Bronchial smooth muscle cell (primary cell): Measurements from ENCODE around the gene MACROH2A2. TPM values are rescaled to one million over a fixed set of nuclear protein-coding genes. Genes with fewer than 3 reads are reported as not detected.

Experiments
- total RNA-seq: library from RNA; depleted of rRNA; stranded (reverse); fragments of >200 nt; gene quantifications from 2 replicates; pipeline ENCODE4 v1.2.1, GENCODE V29; 2014

Gene MACROH2A2
- total RNA-seq = 11.0 and 13.1 TPM in 2 replicates

DNA sequence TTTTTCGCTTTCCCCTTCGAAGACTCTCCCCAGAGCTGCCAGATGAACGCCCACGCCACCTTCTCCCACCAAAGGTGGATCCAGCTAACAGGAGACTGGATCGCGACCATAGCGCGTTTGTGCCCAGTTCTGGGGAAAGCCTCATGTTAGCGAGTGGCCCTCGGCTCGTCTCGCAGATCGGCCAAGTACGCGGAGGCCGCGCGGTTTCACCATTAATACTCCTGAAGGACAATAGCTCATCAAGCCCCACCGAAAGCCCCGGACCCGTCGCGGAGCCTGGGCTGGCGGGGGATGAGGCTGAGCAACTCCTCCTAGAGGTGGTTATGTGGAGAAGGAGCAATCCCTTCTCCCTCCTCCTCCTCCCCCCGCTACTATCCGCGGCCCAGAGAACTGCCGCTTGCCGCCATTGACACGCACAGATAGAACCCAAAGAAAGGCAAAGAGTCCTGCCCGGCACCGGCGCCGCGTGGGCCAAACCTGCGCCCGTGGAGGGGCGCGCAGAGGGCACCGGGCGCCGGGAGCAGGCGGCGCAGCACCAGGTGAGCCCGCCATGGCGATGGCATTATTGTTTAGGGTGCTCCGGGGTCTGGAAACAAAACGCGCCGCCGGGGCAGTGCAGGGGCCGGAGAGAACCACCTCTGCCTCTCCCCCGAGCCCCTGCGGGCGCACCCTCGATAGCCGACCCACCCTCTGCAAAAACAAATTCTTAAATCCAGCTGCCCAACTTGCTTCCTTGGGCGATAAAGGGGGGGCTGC lies at the start of gene MACROH2A2:
MACROH2A2 (plus strand) TSS at position 385 of the 756 bp plus-strand sequence. CDS start 22,813 bp downstream, outside the sequence.

DNA sequence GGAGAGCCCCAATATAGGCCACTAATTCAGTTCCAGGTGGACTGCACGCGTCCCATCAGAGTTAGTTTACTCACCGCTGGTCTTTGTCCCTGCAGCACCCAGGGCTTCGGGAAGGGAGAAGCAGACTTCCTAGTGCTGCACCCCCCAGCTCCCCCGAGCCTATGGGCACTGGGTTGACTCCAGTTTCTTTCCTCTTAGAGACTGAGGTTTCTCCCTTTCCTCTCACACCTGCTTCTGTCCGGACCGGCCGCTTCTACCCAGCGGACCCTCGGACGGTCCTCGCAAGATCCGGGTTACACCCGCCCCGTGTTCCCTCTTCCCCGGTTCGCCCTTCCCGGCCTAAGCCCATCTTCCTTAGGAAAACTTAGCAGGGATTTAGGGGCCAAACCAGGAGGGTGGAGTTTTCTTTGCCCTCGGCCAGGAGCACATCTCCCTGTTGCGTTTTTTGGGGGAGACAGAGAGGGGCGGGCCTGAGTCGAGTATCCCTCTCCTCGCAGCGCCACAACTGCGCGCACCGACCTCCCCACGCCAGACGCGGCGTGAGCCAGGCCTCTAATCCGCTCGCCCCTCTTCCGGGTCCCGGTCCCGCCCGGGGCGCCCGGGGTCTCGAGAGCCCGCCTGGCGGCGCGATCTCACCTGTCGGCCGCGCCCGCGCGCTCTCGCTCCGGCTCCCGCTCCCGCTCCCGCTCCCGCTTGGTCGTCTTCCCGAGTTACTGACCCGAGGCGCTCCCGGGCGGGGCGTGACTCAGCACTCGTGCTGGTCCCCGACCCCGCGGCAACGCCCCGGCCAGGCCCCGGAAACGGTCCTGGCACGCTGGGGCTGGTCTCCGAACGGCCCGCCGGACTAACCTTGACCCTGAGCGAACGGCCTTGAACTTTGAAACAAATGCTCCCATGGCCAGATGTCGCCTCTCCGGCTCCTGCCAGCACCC lies 79.7 kb downstream of the MACROH2A2 start, which contains the start of gene AIFM2:
AIFM2 (minus strand) TSS at position 728 of the 932 bp plus-strand sequence. CDS start 8,741 bp downstream, outside the sequence.

DNA sequence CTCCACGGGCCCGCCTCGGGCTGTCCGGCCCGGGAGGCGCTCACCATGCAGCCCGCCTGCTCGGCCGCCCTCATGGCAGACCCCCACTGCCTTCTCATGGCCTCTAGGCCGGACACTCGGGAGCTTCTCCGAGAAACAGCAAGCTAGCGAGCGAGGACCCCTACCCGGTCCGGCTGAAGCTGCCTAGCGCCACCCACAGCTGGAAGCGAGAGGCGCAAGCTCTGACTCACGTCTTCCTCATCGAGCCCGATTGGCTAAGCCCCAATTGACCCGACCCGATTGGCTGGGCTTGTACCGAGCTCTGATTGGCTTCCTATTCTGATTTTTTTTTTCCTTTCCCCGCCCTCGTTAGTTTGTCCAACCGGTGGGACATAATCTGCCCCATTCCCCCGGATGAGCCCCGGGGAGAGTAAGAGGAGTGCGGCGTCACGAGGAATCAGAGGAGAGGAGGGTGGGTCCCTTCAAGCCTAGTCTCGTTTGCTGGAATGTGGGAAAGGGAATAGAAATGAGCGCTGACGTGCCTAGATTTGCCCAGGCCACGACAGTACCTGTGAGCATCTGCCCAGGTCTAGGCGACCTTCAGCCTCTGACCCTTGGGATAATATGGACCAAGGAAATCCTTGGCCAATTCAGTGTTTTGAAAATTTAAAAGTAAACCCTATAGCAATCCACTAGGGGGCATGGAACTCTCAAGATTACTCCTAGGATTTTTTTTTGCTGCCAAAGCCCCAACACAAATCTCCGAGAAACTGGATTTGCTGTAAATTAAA lies 94.0 kb downstream of the MACROH2A2 start, which contains the start of gene TYSND1:
TYSND1 (minus strand) TSS at position 212 of the 770 bp plus-strand sequence; CDS start at position 98, 114 bp downstream.

Other genes with a start within 250 kb of the MACROH2A2 start
- 5.0 and 9.0 TPM in 2 replicates for gene AIFM2, start 80.0 kb downstream of the MACROH2A2 start, total RNA-seq
- gene TYSND1, start 93.9 kb downstream of the MACROH2A2 start, total RNA-seq = 4.9 and 9.8 TPM in 2 replicates
- gene SAR1A, start 117.7 kb downstream of the MACROH2A2 start, total RNA-seq = 149 and 203 TPM in 2 replicates
- gene PPA1, start 180.6 kb downstream of the MACROH2A2 start, total RNA-seq = 221 and 248 TPM in 2 replicates
- under 0.01 TPM in 1 of 2 replicates, not detected in the other for gene NPFFR1, start 231.2 kb downstream of the MACROH2A2 start, total RNA-seq